Lung (tissue), 12 donors: Measurements from ENCODE around the gene ADAMTS14. TPM values are rescaled to one million over a fixed set of nuclear protein-coding genes. Genes with fewer than 3 reads are reported as not detected.

Source experiments
- ATAC-seq: fragments of 200-7000 bp; cut with Tn5 transposase; one replicate; pipeline ENCODE4 v1.9.1; 2020; ENCODE audit warnings: moderate number of reproducible peaks; ENCODE audit not compliant: insufficient read depth, low FRiP score
- DNase-seq, 3 donors: peaks; one replicate each; pipeline ENCODE4 v3.0.0-alpha.2; 2013 to 2017
- H3K27ac ChIP-seq, 2 donors: one replicate each; pipeline ENCODE4 v1.5.1; 2013; ENCODE audit warnings: mild to moderate bottlenecking in 2 of 2, moderate library complexity in 2 of 2, control low read depth in 1 of 2, inconsistent platforms in 1 of 2, low read depth in 1 of 2, low read length in 1 of 2
- H3K27me3 ChIP-seq, 3 donors: one replicate each; pipeline ENCODE4 v1.5.1; 2013; ENCODE audit warnings: low read length in 2 of 3; ENCODE audit not compliant: control insufficient read depth in 3 of 3, insufficient read depth in 3 of 3
- H3K36me3 ChIP-seq, 4 donors: one replicate each; pipeline ENCODE4 v1.5.1; 2013; ENCODE audit warnings: low read length in 4 of 4, mild to moderate bottlenecking in 1 of 4, moderate library complexity in 1 of 4; ENCODE audit not compliant: control insufficient read depth in 4 of 4, insufficient read depth in 4 of 4
- H3K4me1 ChIP-seq, 5 donors: one replicate each; pipeline ENCODE4 v1.5.1; 2013; ENCODE audit warnings: low read length in 5 of 5, mild to moderate bottlenecking in 2 of 5, moderate library complexity in 1 of 5; ENCODE audit not compliant: control insufficient read depth in 5 of 5, insufficient read depth in 5 of 5
- H3K4me3 ChIP-seq: one replicate; pipeline ENCODE4 v1.5.1; 2013; ENCODE audit warnings: mild to moderate bottlenecking, control low read depth, moderate library complexity
- H3K9ac ChIP-seq, 2 donors: one replicate each; pipeline ENCODE4 v1.5.1; 2013; ENCODE audit warnings: low read length in 2 of 2, control low read depth in 1 of 2; ENCODE audit not compliant: insufficient read depth in 1 of 2
- H3K9me3 ChIP-seq, 4 donors: one replicate each; pipeline ENCODE4 v1.5.1; 2013; ENCODE audit warnings: low read length in 3 of 4, mild to moderate bottlenecking in 1 of 4, moderate library complexity in 1 of 4; ENCODE audit not compliant: control insufficient read depth in 4 of 4, insufficient read depth in 3 of 4
- WGBS, 2 donors: extraction: QIAGEN DNeasy Blood & Tissue Kit; methylation state at CpG; one replicate each; pipeline ENCODE4 v1.1.7; 2013; 5-methylcytosine and 5-hydroxymethylcytosine counted together
- polyA plus RNA-seq, 2 donors: library from polyadenylated mRNA; stranded (reverse); fragments of 200-250 nt; gene quantifications; one replicate each; pipeline ENCODE4 v1.2.1, GENCODE V29; 2013
- total RNA-seq, 2 donors: library from RNA; depleted of rRNA in 1 of 2; stranded (reverse); fragments of >200 nt in 1 of 2; gene quantifications; one replicate each; pipeline ENCODE4 v1.2.1, GENCODE V29; 2014 to 2021
- TF ChIP-seq, protein P1 (sequence below): IDR thresholded peaks from 2 replicates; pipeline ENCODE4 v1.5.1; 2012; ENCODE audit warnings: mild to moderate bottlenecking; ENCODE audit errors: control extremely low read depth, extremely low read depth
- donor health status: control.
- donor health status: control.
- donor health status: Bipolar disorder and iron deficiency.
- donor health status: healthy.
- donor health status: DM: yes; HTN: yes; CAD: no.

Gene ADAMTS14
- total and polyA plus RNA-seq, 4 donors = 0.47 to 3.9 (median 1.2) TPM

DNA sequence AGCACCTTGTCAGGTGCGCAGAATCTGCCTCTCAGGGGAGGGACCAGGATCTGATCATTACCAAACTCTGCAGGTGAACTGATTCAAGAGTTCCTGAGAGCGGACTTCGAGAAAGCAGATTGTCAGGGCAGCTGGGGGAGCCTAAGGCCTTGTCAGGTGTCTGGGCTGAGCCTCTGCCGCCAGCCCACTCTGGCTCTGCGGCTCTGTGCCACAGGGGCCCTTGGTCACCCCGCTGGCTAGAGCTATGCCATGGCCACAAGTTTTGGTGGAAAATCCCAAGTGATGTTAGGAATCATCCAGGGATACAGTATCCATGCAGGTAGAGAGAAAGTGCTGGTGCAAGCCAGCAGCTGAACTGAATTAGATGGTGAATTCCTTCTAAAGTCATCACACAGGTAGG is 4.2 kb downstream of the ADAMTS14 start:
- no peaks in the 10 kb centered on the region for H3K27me3 ChIP-seq
- H3K4me3 ChIP-seq = no peak overlapping the region
- H3K27ac ChIP-seq = no peak overlapping the region
- TF ChIP-seq, protein P1, sequence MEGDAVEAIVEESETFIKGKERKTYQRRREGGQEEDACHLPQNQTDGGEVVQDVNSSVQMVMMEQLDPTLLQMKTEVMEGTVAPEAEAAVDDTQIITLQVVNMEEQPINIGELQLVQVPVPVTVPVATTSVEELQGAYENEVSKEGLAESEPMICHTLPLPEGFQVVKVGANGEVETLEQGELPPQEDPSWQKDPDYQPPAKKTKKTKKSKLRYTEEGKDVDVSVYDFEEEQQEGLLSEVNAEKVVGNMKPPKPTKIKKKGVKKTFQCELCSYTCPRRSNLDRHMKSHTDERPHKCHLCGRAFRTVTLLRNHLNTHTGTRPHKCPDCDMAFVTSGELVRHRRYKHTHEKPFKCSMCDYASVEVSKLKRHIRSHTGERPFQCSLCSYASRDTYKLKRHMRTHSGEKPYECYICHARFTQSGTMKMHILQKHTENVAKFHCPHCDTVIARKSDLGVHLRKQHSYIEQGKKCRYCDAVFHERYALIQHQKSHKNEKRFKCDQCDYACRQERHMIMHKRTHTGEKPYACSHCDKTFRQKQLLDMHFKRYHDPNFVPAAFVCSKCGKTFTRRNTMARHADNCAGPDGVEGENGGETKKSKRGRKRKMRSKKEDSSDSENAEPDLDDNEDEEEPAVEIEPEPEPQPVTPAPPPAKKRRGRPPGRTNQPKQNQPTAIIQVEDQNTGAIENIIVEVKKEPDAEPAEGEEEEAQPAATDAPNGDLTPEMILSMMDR = no peak
- no peak for ATAC-seq
- WGBS, 2 donors = 91 to 95% methylated on average over 6 of the region's 6 CpGs
- H3K36me3 ChIP-seq = no peaks in the 10 kb centered on the region
- DNase-seq = no peak
- H3K9me3 ChIP-seq = no peaks in the 10 kb centered on the region
- peaks cover 0 to 21% (median 3%) of the 10 kb centered on the region in 5 donors for H3K4me1 ChIP-seq
- H3K9ac ChIP-seq = no peak overlapping the region

DNA sequence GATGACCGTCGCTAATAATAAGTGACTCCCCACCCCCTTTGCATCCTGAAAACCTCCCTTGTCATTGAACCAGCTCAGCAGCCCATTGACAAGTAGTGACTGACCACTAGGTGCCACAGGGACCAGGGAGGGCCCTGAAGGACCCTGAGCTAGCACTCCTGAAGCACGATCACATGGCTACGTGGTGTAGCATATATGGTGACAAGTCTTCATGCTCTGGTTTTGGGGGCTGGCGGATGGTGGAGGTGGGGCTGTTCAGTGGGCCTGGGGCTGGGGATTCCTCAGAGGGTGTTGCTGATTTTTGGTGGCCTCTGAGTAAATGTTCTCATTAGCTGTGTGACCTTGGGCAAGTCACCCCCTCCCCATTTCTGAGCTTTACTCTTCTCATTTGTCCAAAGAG is 4.7 kb downstream of the ADAMTS14 start:
- no peak overlapping the region for H3K27ac ChIP-seq
- ATAC-seq (no peak), DNase-seq (no peak)
- 85 to 87% methylated on average over 5 of the region's 5 CpGs for WGBS, 2 donors
- peaks cover 0 to 21% (median 3%) of the 10 kb centered on the region in 5 donors for H3K4me1 ChIP-seq
- no peaks in the 10 kb centered on the region for H3K27me3 ChIP-seq
- no peak overlapping the region for H3K4me3 ChIP-seq
- no peak overlapping the region for H3K9ac ChIP-seq
- TF ChIP-seq, protein P1 = no peak
- no peaks in the 10 kb centered on the region for H3K9me3 ChIP-seq
- no peaks in the 10 kb centered on the region for H3K36me3 ChIP-seq

DNA sequence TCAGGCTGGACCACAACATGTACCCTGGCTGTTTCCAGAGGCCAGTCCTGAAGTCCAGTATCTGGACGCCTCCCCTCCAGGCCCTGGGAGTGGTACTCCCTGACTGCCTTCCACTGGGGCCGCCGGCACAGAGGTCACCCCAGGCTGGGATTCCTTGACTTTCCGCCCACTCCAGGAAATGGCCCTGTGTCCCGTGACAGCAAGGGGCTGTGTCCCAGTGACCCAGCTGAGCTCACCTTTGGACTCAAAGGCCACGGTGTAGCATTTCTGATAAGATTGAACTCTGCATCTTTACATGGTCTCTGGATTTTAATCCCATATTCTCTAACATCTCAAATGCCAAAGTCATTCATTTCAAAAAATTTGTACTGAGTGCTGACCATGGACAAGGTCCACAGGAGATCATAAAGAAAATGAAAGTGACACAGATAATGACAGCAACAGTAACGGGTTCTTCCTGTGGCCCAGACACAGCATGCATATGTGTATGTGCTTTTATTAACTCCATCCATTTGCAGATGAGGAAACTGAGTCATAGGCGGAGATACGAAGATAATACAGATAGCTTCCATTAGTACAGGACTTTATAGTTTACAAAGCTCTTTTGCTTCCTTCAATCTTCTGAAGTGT is 5.4 kb downstream of the ADAMTS14 start:
- H3K9me3 ChIP-seq = no peaks in the 10 kb centered on the region

More for the DNA sequence above, 5.4 kb downstream of the ADAMTS14 start:
- WGBS, 2 donors = 80 to 83% methylated on average over 9 of the region's 9 CpGs
- no peak for DNase-seq
- no peak overlapping the region for H3K4me3 ChIP-seq
- ATAC-seq = no peak
- peaks cover 0 to 20% (median 2%) of the 10 kb centered on the region in 5 donors for H3K4me1 ChIP-seq
- H3K27me3 ChIP-seq = no peaks in the 10 kb centered on the region
- TF ChIP-seq, protein P1 = no peak
- H3K36me3 ChIP-seq = no peaks in the 10 kb centered on the region
- no peak overlapping the region for H3K9ac ChIP-seq
- no peak overlapping the region for H3K27ac ChIP-seq
